Effector memory CD4-positive, alpha-beta T cell (primary cell): ENCODE results near the gene CHAC1.

Experiments
- DNase-seq, 3 donors: peaks; one replicate each; pipeline ENCODE4 v3.0.0-alpha.2; 2020
- H3K27ac ChIP-seq: 2 replicates; pipeline ENCODE4 v1.7.0; 2013; ENCODE audit warnings: mild to moderate bottlenecking, low read length, moderate library complexity; ENCODE audit not compliant: insufficient read depth, poor library complexity, severe bottlenecking
- H3K27me3 ChIP-seq: replicated peaks from 2 replicates; pipeline ENCODE4 v1.7.0; 2013; ENCODE audit warnings: mild to moderate bottlenecking, low read length; ENCODE audit not compliant: insufficient read depth, control insufficient read depth, poor library complexity, severe bottlenecking
- H3K36me3 ChIP-seq: 2 replicates; pipeline ENCODE4 v1.7.0; 2013; ENCODE audit warnings: mild to moderate bottlenecking, low read length, moderate library complexity; ENCODE audit not compliant: control insufficient read depth, insufficient read depth
- H3K4me1 ChIP-seq: 2 replicates; pipeline ENCODE4 v1.7.0; 2013; ENCODE audit warnings: low read length, mild to moderate bottlenecking; ENCODE audit not compliant: control insufficient read depth, insufficient read depth, poor library complexity, severe bottlenecking
- H3K4me3 ChIP-seq: 2 replicates; pipeline ENCODE4 v1.7.0; 2013; ENCODE audit warnings: low read length, low read depth, mild to moderate bottlenecking; ENCODE audit not compliant: insufficient read depth, poor library complexity, severe bottlenecking
- H3K9me3 ChIP-seq: 2 replicates; pipeline ENCODE4 v1.7.0; 2013; ENCODE audit warnings: mild to moderate bottlenecking, low read length, moderate library complexity; ENCODE audit not compliant: control insufficient read depth

The CHAC1 gene

DNA sequence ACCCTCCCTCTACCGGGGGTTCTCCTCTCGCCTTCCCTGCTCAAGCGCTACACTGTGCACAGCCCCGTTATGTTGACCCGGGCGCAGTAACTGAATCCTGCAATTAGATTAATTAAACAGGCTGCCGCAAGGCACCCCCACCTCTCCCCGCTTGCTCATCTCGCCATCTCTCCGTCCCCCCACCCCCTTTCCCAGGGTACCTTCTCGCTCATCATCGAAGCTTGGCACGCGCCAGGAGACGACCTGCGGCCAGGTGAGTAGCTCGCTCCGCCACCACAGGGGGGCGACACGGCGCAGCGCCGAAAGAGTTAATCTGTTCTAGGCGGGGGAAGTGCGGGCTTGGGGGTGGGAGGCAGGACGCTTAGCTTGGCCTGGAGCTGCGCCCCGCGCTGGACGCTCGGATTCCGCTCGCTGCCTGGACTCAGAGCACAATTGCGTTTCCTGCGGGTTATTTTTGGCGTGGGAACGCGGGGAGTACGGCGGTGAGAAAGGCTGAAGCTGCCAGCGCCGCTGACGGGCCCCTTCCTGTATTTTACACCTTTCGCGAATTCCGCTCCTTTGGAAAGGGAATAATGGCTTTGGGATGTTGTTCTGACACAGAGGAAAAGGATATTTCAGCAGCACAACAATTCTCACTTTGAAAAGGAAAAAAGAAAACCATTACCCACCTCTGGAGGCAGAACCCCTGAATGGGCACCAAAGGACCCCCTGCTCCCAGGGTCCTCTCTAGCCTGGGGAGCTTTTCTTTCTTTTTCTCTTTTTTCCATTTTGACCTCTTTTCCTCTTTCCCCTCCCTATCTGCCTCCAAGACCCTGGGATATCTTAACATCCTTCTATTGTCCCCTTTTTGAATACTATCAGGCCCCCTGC lies 22.6 kb upstream of the CHAC1 start:
- Histone ChIP-seq H3K4me3 (peak overlapping the region; percentile 28), H3K36me3 (no peaks in the 10 kb centered on the region), H3K27ac (no peak overlapping the region), H3K4me1 (peaks cover 52% of the 10 kb centered on the region), H3K27me3 (peaks cover 66% of the 10 kb centered on the region), H3K9me3 (no peaks in the 10 kb centered on the region)
- no peak for DNase-seq

DNA sequence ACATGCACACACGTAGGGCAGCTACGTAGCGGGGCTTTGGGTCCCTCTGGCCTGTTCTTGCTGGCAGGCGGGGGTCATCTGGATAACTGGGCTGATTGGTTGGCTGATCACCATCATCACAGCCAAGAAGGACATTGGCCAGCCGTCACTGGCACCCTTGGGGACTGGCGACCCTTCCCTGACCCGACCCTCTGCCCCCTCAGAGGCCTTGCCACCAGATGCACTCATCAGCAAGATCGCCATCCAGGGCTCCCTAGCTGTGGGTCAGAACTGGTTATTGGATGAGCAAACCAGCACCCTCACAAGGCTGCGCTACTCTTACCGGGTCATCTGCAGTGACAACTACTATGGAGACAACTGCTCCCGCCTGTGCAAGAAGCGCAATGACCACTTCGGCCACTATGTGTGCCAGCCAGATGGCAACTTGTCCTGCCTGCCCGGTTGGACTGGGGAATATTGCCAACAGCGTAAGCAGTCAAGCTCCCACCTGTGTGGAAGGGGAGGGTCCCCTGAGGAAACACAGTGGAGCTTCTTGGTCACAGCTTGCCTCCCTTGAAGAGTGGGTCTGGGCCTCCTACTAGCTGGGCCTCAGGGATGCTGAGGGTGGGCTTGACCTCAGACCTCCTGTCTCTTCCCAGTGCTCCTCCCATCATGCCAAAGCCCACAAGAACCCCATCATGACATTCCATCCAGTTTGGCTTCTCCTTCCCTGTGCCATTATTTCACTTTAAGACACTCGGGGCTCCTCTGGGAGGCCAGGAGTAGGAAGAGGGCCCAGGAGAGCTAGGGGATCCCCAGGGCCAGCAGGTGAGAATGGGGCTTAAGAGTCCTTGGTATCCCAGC lies 21.8 kb upstream of the CHAC1 start:
- Histone ChIP-seq H3K27ac (no peak overlapping the region), H3K27me3 (peaks cover 57% of the 10 kb centered on the region), H3K4me3 (no peak overlapping the region), H3K9me3 (no peaks in the 10 kb centered on the region), H3K36me3 (no peaks in the 10 kb centered on the region), H3K4me1 (peaks cover 43% of the 10 kb centered on the region)
- DNase-seq: no peak

DNA sequence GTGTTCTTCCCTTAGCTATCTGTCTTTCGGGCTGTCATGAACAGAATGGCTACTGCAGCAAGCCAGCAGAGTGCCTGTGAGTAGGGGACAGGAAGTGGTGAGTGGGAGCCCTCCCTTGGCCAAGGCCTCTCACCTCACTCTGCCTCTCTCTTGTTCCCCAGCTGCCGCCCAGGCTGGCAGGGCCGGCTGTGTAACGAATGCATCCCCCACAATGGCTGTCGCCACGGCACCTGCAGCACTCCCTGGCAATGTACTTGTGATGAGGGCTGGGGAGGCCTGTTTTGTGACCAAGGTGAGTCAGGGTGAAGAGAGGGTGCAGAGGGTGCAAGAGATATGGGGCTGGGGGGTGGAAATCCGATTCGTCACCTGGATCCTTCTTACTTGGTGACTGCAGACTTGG lies 21.1 kb upstream of the CHAC1 start:
- Histone ChIP-seq H3K9me3 (no peaks in the 10 kb centered on the region), H3K4me3 (no peak overlapping the region), H3K36me3 (no peaks in the 10 kb centered on the region), H3K27ac (no peak overlapping the region), H3K4me1 (peaks cover 37% of the 10 kb centered on the region), H3K27me3 (peaks cover 51% of the 10 kb centered on the region)
- DNase-seq: no peak

DNA sequence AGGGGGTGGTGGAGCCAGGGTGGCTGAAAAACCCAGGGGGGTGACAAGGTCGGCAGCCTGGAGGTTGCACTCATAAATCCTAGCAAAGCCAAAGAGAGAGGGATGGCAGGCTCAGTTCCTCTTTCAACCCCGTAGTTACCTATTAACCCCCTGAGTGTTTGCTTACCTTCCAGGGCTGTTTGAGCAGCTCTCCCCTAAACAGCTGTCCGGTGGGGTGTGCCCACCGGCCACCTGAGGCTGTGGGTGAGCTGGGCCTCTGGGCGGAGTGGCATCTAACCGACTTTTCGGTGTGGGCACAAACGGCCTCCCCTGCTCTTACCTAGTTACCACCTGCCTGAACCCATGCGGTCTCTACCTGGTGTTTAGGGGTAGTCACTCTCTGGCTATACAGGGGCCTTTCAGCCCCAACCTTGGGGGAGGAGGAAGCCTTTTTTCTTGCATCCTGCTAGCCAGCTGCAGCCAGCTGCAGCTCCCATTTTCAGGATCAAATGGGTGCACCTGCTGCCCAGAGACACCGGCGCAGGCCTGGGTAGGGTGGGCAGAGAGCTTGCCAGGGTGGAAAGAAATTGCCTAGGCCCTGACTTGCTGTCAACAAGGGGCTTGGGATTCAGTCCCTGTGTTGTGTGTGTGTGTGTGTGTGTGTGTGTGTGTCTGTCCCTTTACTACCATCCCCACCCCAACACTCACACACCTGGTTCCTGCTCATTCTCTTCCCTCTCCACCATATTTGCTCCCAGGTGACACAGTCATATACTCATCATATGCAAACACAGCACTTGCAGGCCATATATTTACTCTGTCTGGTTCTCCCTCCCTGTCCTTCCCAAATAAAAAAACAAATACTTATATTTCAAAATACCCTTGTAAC lies 20.4 kb upstream of the CHAC1 start:
- peaks cover 44% of the 10 kb centered on the region for H3K27me3 ChIP-seq
- no peak overlapping the region for H3K4me3 ChIP-seq
- peaks cover 30% of the 10 kb centered on the region for H3K4me1 ChIP-seq
- H3K36me3 ChIP-seq: no peaks in the 10 kb centered on the region
- no peak for DNase-seq
- H3K9me3 ChIP-seq: no peaks in the 10 kb centered on the region
- no peak overlapping the region for H3K27ac ChIP-seq

DNA sequence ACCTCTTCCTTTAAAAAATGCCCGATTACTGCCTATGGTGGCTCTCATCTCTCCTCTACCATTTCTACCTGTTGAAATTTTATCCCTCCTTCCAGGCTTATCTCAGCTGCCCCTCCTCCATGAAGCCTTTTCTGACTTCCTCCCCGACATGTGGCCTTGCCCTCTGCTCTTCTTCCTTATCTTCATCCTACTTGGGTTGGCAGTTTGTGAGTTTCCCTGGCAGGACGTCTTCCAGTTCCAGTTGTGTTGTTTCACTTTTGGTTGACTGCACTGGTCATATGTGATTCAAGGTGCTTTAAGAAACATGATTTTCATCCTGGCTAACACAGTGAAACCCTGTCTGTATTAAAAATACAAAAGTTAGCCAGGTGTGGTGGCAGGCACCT lies 19.8 kb upstream of the CHAC1 start:
- no peak for DNase-seq
- H3K9me3 ChIP-seq: no peaks in the 10 kb centered on the region
- no peak overlapping the region for H3K27ac ChIP-seq
- H3K36me3 ChIP-seq: no peaks in the 10 kb centered on the region
- H3K4me3 ChIP-seq: no peak overlapping the region
- H3K27me3 ChIP-seq: peaks cover 37% of the 10 kb centered on the region
- H3K4me1 ChIP-seq: peaks cover 23% of the 10 kb centered on the region

DNA sequence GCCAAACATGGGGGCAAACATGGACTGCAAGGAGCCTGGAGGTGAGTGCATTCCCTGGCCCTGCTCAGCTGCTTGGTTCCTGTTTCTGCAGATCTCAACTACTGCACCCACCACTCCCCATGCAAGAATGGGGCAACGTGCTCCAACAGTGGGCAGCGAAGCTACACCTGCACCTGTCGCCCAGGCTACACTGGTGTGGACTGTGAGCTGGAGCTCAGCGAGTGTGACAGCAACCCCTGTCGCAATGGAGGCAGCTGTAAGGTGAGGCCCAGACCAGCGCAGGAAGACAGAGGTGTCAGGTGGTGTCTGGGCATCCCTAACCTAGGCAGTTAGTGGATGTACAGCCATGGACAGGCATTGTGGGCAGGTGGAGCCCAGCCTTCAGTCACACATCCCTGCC lies 18.8 kb upstream of the CHAC1 start:
- Histone ChIP-seq H3K27me3 (peaks cover 28% of the 10 kb centered on the region), H3K4me3 (no peak overlapping the region), H3K27ac (no peak overlapping the region), H3K9me3 (no peaks in the 10 kb centered on the region), H3K36me3 (no peaks in the 10 kb centered on the region), H3K4me1 (peaks cover 14% of the 10 kb centered on the region)
- no peak for DNase-seq

DNA sequence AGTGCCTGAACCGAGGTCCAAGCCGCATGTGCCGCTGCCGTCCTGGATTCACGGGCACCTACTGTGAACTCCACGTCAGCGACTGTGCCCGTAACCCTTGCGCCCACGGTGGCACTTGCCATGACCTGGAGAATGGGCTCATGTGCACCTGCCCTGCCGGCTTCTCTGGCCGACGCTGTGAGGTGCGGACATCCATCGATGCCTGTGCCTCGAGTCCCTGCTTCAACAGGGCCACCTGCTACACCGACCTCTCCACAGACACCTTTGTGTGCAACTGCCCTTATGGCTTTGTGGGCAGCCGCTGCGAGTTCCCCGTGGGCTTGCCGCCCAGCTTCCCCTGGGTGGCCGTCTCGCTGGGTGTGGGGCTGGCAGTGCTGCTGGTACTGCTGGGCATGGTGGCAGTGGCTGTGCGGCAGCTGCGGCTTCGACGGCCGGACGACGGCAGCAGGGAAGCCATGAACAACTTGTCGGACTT lies 17.0 kb upstream of the CHAC1 start:
- Histone ChIP-seq H3K9me3 (no peaks in the 10 kb centered on the region), H3K27ac (no peak overlapping the region), H3K36me3 (no peaks in the 10 kb centered on the region), H3K27me3 (peaks cover 10% of the 10 kb centered on the region), H3K4me3 (no peak overlapping the region), H3K4me1 (peaks cover under 1% of the 10 kb centered on the region)
- DNase-seq: no peak

DNA sequence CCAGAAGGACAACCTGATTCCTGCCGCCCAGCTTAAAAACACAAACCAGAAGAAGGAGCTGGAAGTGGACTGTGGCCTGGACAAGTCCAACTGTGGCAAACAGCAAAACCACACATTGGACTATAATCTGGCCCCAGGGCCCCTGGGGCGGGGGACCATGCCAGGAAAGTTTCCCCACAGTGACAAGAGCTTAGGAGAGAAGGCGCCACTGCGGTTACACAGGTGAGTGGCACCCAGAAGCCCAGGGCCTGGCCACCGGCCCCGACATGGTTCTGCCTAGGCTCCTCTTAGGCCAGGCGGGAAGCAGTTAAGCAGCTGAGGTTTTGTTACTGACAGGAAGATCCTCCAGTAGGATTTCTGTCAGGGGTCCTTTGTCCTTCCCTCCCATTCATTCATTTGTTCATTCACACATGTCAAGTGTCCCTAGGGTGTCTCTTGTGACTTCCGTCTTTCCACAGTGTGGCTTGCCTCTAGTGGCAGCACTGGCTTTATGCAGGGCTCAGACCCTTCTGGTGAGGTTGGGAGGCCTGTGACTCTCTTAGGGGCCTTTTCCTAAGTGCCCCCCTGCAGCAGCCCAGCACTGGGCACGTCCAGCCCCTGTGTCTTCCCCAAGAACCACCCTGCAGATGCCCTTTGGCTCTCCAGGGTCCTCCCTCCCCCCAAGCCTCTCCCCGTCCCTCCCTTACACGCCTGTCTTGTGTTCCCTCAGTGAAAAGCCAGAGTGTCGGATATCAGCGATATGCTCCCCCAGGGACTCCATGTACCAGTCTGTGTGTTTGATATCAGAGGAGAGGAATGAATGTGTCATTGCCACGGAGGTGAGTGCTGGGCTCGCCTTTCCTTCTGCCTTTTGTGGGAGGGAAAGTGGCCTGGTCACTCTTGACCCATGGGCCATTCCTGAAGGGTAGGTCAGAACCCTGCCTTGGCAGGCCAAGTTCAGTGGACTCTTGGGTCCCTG lies 16.3 kb upstream of the CHAC1 start:
- Histone ChIP-seq H3K4me3 (no peak overlapping the region), H3K27ac (no peak overlapping the region), H3K36me3 (no peaks in the 10 kb centered on the region), H3K27me3 (peaks cover 3% of the 10 kb centered on the region), H3K4me1 (peaks cover 2% of the 10 kb centered on the region), H3K9me3 (no peaks in the 10 kb centered on the region)
- no peak for DNase-seq
